ENCODE data around the gene NKD2.

NKD2 gene

GRCh38 chr5:1011226-1011631, 2.6 kb downstream of the NKD2 start:
- H3K4me1 Mint-ChIP-seq (ENCODE audit: low read depth): peaks cover 4% of the 10 kb centered on the region
- H3K4me3 Mint-ChIP-seq: no peak overlapping the region

GRCh38 chr5:1011741-1012312, 3.2 kb downstream of the NKD2 start:
- no peak overlapping the region for H3K27ac Mint-ChIP-seq
- no peak overlapping the region for H3K4me3 Mint-ChIP-seq
- H3K4me1 Mint-ChIP-seq (ENCODE audit: low read depth): peaks cover 4% of the 10 kb centered on the region
- no peaks in the 10 kb centered on the region for H3K9me3 Mint-ChIP-seq
- peaks cover 2% of the 10 kb centered on the region for H3K36me3 Mint-ChIP-seq (ENCODE audit: low read depth)
- peaks cover 34% of the 10 kb centered on the region for H3K27me3 Mint-ChIP-seq (ENCODE audit: low read depth)

More at GRCh38 chr5:1011226-1011631, 2.6 kb downstream of the NKD2 start:
- H3K27me3 Mint-ChIP-seq (ENCODE audit: low read depth): peaks cover 40% of the 10 kb centered on the region
- peaks cover 2% of the 10 kb centered on the region for H3K36me3 Mint-ChIP-seq (ENCODE audit: low read depth)
- H3K9me3 Mint-ChIP-seq: no peaks in the 10 kb centered on the region
- H3K27ac Mint-ChIP-seq: no peak overlapping the region

GRCh38 chr5:1012313-1012841, 3.8 kb downstream of the NKD2 start:
- H3K27me3 Mint-ChIP-seq (ENCODE audit: low read depth): peaks cover 29% of the 10 kb centered on the region
- H3K4me1 Mint-ChIP-seq (ENCODE audit: low read depth): peaks cover 4% of the 10 kb centered on the region
- H3K27ac Mint-ChIP-seq: no peak overlapping the region
- H3K9me3 Mint-ChIP-seq: no peaks in the 10 kb centered on the region
- peaks cover 2% of the 10 kb centered on the region for H3K36me3 Mint-ChIP-seq (ENCODE audit: low read depth)
- H3K4me3 Mint-ChIP-seq: no peak overlapping the region

- Mint-ChIP-seq H3K36me3 (ENCODE audit: low read depth) (peaks cover under 1% of the 10 kb centered on the region), H3K27me3 (ENCODE audit: low read depth) (peaks cover 24% of the 10 kb centered on the region), H3K4me3 (no peak overlapping the region), H3K27ac (no peak overlapping the region), H3K9me3 (no peaks in the 10 kb centered on the region), H3K4me1 (ENCODE audit: low read depth) (peaks cover 2% of the 10 kb centered on the region)
These were observed 4.3 kb downstream of the NKD2 start for GRCh38 chr5:1012900-1013237.

GRCh38 chr5:1013238-1013947, 4.8 kb downstream of the NKD2 start:
- no peaks in the 10 kb centered on the region for H3K36me3 Mint-ChIP-seq (ENCODE audit: low read depth)
- H3K27ac Mint-ChIP-seq: no peak overlapping the region
- no peaks in the 10 kb centered on the region for H3K9me3 Mint-ChIP-seq
- H3K4me3 Mint-ChIP-seq: no peak overlapping the region
- H3K4me1 Mint-ChIP-seq (ENCODE audit: low read depth): peaks cover 2% of the 10 kb centered on the region
- H3K27me3 Mint-ChIP-seq (ENCODE audit: low read depth): peaks cover 20% of the 10 kb centered on the region

- Mint-ChIP-seq H3K36me3 (ENCODE audit: low read depth) (no peaks in the 10 kb centered on the region), H3K4me1 (ENCODE audit: low read depth) (peaks cover 2% of the 10 kb centered on the region), H3K27ac (no peak overlapping the region), H3K4me3 (no peak overlapping the region), H3K9me3 (no peaks in the 10 kb centered on the region), H3K27me3 (ENCODE audit: low read depth) (peaks cover 20% of the 10 kb centered on the region)
These were observed 5.3 kb downstream of the NKD2 start for GRCh38 chr5:1013948-1014301.

- no peak overlapping the region for H3K27ac Mint-ChIP-seq
- H3K4me3 Mint-ChIP-seq: no peak overlapping the region
- no peaks in the 10 kb centered on the region for H3K36me3 Mint-ChIP-seq (ENCODE audit: low read depth)
- H3K4me1 Mint-ChIP-seq (ENCODE audit: low read depth): peaks cover 2% of the 10 kb centered on the region
- peaks cover 20% of the 10 kb centered on the region for H3K27me3 Mint-ChIP-seq (ENCODE audit: low read depth)
- no peaks in the 10 kb centered on the region for H3K9me3 Mint-ChIP-seq
These were observed 5.7 kb downstream of the NKD2 start for GRCh38 chr5:1014346-1014745.

GRCh38 chr5:1014781-1015221, 6.2 kb downstream of the NKD2 start:
- peaks cover 2% of the 10 kb centered on the region for H3K4me1 Mint-ChIP-seq (ENCODE audit: low read depth)
- H3K9me3 Mint-ChIP-seq: no peaks in the 10 kb centered on the region
- no peak overlapping the region for H3K4me3 Mint-ChIP-seq
- no peak overlapping the region for H3K27ac Mint-ChIP-seq
- no peaks in the 10 kb centered on the region for H3K36me3 Mint-ChIP-seq (ENCODE audit: low read depth)
- peaks cover 16% of the 10 kb centered on the region for H3K27me3 Mint-ChIP-seq (ENCODE audit: low read depth)

- H3K27ac Mint-ChIP-seq: no peak overlapping the region
- H3K4me1 Mint-ChIP-seq (ENCODE audit: low read depth): no peaks in the 10 kb centered on the region
- peaks cover 9% of the 10 kb centered on the region for H3K27me3 Mint-ChIP-seq (ENCODE audit: low read depth)
- no peaks in the 10 kb centered on the region for H3K36me3 Mint-ChIP-seq (ENCODE audit: low read depth)
- no peak overlapping the region for H3K4me3 Mint-ChIP-seq
- no peaks in the 10 kb centered on the region for H3K9me3 Mint-ChIP-seq
These were observed 6.9 kb downstream of the NKD2 start for GRCh38 chr5:1015507-1015906.

- no peaks in the 10 kb centered on the region for H3K4me1 Mint-ChIP-seq (ENCODE audit: low read depth)
- no peaks in the 10 kb centered on the region for H3K9me3 Mint-ChIP-seq
- no peak overlapping the region for H3K4me3 Mint-ChIP-seq
- H3K36me3 Mint-ChIP-seq (ENCODE audit: low read depth): no peaks in the 10 kb centered on the region
- no peak overlapping the region for H3K27ac Mint-ChIP-seq
- peaks cover 8% of the 10 kb centered on the region for H3K27me3 Mint-ChIP-seq (ENCODE audit: low read depth)
These were observed 7.4 kb downstream of the NKD2 start for GRCh38 chr5:1016036-1016435.

GRCh38 chr5:1016476-1016875, 7.9 kb downstream of the NKD2 start:
- Mint-ChIP-seq H3K27ac (no peak overlapping the region), H3K9me3 (no peaks in the 10 kb centered on the region), H3K4me1 (ENCODE audit: low read depth) (no peaks in the 10 kb centered on the region), H3K36me3 (ENCODE audit: low read depth) (no peaks in the 10 kb centered on the region), H3K27me3 (ENCODE audit: low read depth) (peaks cover 3% of the 10 kb centered on the region), H3K4me3 (no peak overlapping the region)

- no peaks in the 10 kb centered on the region for H3K4me1 Mint-ChIP-seq (ENCODE audit: low read depth)
- H3K27me3 Mint-ChIP-seq (ENCODE audit: low read depth): no peaks in the 10 kb centered on the region
- no peaks in the 10 kb centered on the region for H3K36me3 Mint-ChIP-seq (ENCODE audit: low read depth)
- no peaks in the 10 kb centered on the region for H3K9me3 Mint-ChIP-seq
- H3K4me3 Mint-ChIP-seq: no peak overlapping the region
- no peak overlapping the region for H3K27ac Mint-ChIP-seq
These were observed 8.5 kb downstream of the NKD2 start for GRCh38 chr5:1017056-1017455.

GRCh38 chr5:1017691-1018455, 9.3 kb downstream of the NKD2 start:
- no peaks in the 10 kb centered on the region for H3K4me1 Mint-ChIP-seq (ENCODE audit: low read depth)
- no peaks in the 10 kb centered on the region for H3K36me3 Mint-ChIP-seq (ENCODE audit: low read depth)
- no peak overlapping the region for H3K4me3 Mint-ChIP-seq
- no peak overlapping the region for H3K27ac Mint-ChIP-seq
- no peaks in the 10 kb centered on the region for H3K27me3 Mint-ChIP-seq (ENCODE audit: low read depth)
- H3K9me3 Mint-ChIP-seq: no peaks in the 10 kb centered on the region

- no peak overlapping the region for H3K4me3 Mint-ChIP-seq
- H3K27me3 Mint-ChIP-seq (ENCODE audit: low read depth): no peaks in the 10 kb centered on the region
- no peaks in the 10 kb centered on the region for H3K4me1 Mint-ChIP-seq (ENCODE audit: low read depth)
- H3K9me3 Mint-ChIP-seq: no peaks in the 10 kb centered on the region
- H3K27ac Mint-ChIP-seq: no peak overlapping the region
- H3K36me3 Mint-ChIP-seq (ENCODE audit: low read depth): no peaks in the 10 kb centered on the region
These were observed 10.0 kb downstream of the NKD2 start for GRCh38 chr5:1018596-1018995.
